Fibroblast of villous mesenchyme (primary cell): ENCODE measurements around the gene IGFBP5. TPM values are rescaled to one million over a fixed set of nuclear protein-coding genes. Genes with fewer than 3 reads are reported as not detected.
A peak's percentile ranks its signal among the peaks of the same experiment; 100 is the strongest.

Experiments
- DNase-seq: peaks from one replicate; pipeline ENCODE4 v3.0.0-alpha.2; 2010; ENCODE audit warnings: low read depth
- H3K4me3 ChIP-seq: 2 replicates; pipeline ENCODE4 v1.5.1; 2011; ENCODE audit warnings: low read depth, mild to moderate bottlenecking, low read length
- total RNA-seq: library from RNA; depleted of rRNA; stranded (reverse); fragments of >200 nt; gene quantifications from 2 replicates; pipeline ENCODE4 v1.2.3, GENCODE V29; 2012
- TF ChIP-seq, protein P1 (sequence below): IDR thresholded peaks from 2 replicates; pipeline ENCODE4 v1.5.1; 2012; ENCODE audit warnings: low read depth, mild to moderate bottlenecking, low read length; ENCODE audit not compliant: insufficient read depth

IGFBP5 gene
- total RNA-seq, 1 donor = 644 TPM

DNA sequence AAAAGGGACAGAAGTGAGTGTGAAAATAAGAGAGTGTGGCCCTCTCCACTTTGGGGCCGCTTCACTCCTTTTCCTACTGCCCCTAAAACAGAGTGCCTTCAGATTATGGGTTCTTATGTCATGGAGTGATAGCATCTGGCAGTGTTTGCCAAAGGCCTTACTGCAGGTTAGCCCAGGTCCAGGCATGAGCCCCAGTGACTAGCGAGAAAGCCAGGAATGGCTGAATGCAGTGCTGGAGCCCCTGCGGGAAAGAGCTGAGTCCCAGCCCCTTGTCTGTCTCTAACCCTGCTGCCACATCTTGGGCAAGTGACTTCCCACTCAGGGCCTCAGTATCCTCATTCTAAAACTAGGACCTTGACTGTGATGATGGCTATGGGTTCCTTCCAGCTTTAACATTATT is 6.0 kb downstream of the IGFBP5 start:
- no peak overlapping the region for H3K4me3 ChIP-seq

DNA sequence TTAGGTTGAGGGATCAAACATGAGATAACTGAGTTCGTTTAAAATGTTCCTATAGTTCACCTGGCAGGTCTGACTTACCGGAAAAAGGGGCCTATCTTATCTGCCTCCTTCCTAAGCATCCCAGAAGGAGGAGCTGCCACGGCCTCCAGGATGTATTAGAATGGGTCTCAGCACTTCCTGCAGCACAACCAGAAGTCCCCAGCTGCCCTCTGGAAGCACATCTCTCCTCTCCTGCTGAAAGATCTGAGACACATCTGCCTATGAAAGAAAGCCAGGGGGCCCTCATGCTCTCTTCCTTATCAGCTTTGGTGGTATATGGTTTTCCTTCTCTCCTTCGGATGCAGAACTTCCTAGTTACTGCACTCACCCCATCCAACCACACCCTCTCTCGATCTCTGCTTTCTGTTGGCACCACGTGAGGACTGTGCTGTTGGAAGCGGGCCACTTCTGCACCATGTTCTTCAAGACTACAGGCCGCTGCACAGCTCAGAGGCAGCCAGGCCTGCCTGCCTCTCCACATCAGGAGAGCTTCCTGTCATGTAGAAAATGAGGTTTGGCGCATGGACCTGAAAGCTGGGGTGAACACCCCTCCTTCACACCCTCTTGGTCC is 6.5 kb downstream of the IGFBP5 start:
- TF ChIP-seq, protein P1, sequence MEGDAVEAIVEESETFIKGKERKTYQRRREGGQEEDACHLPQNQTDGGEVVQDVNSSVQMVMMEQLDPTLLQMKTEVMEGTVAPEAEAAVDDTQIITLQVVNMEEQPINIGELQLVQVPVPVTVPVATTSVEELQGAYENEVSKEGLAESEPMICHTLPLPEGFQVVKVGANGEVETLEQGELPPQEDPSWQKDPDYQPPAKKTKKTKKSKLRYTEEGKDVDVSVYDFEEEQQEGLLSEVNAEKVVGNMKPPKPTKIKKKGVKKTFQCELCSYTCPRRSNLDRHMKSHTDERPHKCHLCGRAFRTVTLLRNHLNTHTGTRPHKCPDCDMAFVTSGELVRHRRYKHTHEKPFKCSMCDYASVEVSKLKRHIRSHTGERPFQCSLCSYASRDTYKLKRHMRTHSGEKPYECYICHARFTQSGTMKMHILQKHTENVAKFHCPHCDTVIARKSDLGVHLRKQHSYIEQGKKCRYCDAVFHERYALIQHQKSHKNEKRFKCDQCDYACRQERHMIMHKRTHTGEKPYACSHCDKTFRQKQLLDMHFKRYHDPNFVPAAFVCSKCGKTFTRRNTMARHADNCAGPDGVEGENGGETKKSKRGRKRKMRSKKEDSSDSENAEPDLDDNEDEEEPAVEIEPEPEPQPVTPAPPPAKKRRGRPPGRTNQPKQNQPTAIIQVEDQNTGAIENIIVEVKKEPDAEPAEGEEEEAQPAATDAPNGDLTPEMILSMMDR = no peak
- H3K4me3 ChIP-seq = no peak overlapping the region
- peak; percentile 45 for DNase-seq

More for the DNA sequence above, 6.0 kb downstream of the IGFBP5 start:
- no peak for DNase-seq
- TF ChIP-seq, protein P1 = no peak

DNA sequence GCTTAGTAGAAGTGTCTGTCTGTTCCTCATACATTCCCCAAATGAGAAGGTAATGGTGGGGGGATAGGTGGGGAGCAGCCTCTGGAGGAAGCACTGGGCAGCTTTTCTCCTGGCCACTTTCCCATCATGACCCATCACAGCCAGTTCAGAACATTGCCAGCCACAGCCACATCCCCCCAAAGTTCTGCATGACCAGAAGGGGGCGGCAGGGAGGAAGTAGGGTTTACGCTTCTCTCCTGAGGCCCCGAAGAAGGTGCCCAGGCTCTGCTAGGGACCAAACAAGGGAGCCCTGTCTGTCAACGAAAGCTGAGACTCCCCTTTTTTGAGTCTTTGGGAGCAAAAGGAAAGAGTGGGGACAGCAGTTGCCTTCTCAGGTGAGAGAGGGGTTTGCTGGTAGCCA is 7.7 kb downstream of the IGFBP5 start:
- no peak for DNase-seq
- TF ChIP-seq, protein P1 = peak; percentile 43
- no peak overlapping the region for H3K4me3 ChIP-seq

DNA sequence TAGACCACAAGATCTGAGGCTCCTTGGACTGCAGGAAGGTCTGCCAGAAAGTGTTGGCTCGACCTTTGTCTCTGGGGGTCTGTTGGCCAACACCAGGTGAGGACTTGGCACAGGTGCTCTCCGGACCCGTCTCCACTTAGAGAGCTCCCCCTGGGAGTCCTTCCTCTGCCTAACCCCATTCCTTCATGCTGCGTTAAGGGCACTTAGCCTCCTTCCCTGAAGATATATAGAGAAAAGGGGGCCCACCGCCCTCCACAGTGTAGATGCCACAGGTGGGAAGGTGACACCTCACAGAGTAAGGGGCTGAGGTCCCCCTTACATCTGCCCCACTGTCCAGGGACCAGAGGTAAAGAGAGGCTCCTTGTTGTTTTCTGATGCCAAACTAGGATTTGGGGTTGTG is 8.2 kb downstream of the IGFBP5 start:
- no peak for DNase-seq
- TF ChIP-seq, protein P1 = no peak
- no peak overlapping the region for H3K4me3 ChIP-seq

DNA sequence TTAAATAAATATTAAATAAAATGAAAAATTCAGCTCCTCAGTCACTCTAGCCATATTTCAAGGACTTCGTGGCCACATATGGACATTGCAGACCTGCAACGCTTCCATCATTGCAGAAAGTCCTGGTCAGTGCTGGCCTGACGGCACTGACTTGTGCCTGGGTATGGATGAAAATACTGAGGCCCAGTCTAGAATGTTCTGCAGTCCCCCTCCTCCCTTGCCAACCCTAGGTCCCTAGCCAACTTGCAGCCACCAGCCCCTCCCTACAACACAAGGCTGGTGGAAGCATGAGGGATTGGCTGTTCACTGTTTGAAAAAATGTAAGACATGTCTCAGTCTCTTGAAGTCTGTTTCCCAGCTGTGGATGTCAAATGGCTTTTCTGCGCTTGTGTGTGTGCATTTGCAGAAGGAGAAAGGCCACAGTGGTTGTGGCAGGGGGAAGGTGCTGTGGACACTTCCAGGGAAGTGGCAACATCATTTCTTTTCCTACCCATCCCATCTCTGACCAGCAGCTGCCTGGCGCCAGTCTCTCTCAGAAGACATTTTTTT is 9.9 kb downstream of the IGFBP5 start:
- H3K4me3 ChIP-seq = no peak overlapping the region
- no peak for DNase-seq
- TF ChIP-seq, protein P1 = no peak

DNA sequence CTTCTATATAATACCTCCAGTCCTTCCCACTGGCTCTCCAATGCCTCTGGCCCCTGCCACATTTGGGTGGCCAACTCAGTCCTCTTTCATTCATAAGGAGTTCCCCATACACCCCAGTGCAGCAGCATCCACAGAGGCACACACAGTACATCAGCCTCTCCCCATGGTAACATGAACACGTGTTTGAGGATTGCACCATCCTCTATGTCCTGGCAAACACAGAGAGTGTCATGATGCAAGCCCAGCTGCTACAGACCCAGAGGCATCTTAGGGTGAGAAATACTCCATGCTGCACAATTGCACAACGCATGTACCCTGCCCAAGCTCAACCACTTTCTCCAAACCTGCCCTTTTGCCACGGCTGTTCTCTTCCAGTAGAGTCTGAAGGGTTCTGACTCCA is 11.5 kb downstream of the IGFBP5 start:
- H3K4me3 ChIP-seq = no peak overlapping the region
- DNase-seq = peak; percentile 99
- TF ChIP-seq, protein P1 = no peak

DNA sequence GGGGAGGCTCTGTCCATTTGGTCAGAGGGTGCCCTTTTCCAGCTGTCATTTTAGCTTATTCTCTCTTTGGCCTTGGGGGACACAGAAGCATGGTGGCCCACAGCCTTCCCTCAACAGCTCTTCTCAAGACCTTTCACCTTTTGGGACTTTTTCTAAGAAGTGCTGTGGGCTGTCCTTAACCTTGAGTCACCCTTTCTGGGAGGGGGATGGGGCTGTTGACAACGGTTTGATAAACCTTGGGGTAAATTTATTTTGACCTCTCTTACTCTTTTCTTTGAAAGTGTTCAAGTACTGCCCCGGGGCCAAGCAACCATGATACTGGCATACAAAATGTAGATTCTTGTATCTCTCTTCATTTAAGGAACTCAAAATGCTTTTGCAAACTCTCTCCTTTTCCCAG is 13.7 kb downstream of the IGFBP5 start:
- TF ChIP-seq, protein P1 = no peak
- H3K4me3 ChIP-seq = no peak overlapping the region
- DNase-seq = no peak
